GM18907 (cell line): Measurements from ENCODE around the gene EPHB3.

Experiments used
- ATAC-seq: cut with Tn5 transposase; IDR thresholded peaks from one replicate; pipeline ENCODE4 v1.9.1; 2021; ENCODE audit warnings: mild to moderate bottlenecking, moderate library complexity; ENCODE audit not compliant: unreplicated experiment

EPHB3 gene

GRCh38 chr3:184563561-184563925 is 2.0 kb downstream of the EPHB3 start:
- ATAC-seq = no peak

GRCh38 chr3:184563941-184564684 is 2.5 kb downstream of the EPHB3 start:
- ATAC-seq = no peak

- no peak for ATAC-seq
Measured at GRCh38 chr3:184564685-184565385, 3.2 kb downstream of the EPHB3 start.

- no peak for ATAC-seq
Measured at GRCh38 chr3:184565421-184566211, 4.0 kb downstream of the EPHB3 start.

- no peak for ATAC-seq
Measured at GRCh38 chr3:184566441-184567414, 5.1 kb downstream of the EPHB3 start.

GRCh38 chr3:184567946-184568559 is 6.5 kb downstream of the EPHB3 start:
- no peak for ATAC-seq

- no peak for ATAC-seq
Measured at GRCh38 chr3:184568560-184568923, 7.0 kb downstream of the EPHB3 start.

GRCh38 chr3:184568924-184569829 is 7.6 kb downstream of the EPHB3 start:
- no peak for ATAC-seq

GRCh38 chr3:184570035-184570434 is 8.4 kb downstream of the EPHB3 start:
- no peak for ATAC-seq

GRCh38 chr3:184570489-184570888 is 8.9 kb downstream of the EPHB3 start:
- no peak for ATAC-seq

- no peak for ATAC-seq
Measured at GRCh38 chr3:184571750-184572377, 10.3 kb downstream of the EPHB3 start.

GRCh38 chr3:184572633-184573270 is 11.2 kb downstream of the EPHB3 start:
- ATAC-seq = no peak

GRCh38 chr3:184574515-184575417 is 13.2 kb downstream of the EPHB3 start:
- ATAC-seq = no peak

GRCh38 chr3:184575701-184576100 is 14.1 kb downstream of the EPHB3 start:
- ATAC-seq = no peak

GRCh38 chr3:184576457-184577240 is 15.1 kb downstream of the EPHB3 start:
- ATAC-seq = no peak

GRCh38 chr3:184577546-184577945 is 16.0 kb downstream of the EPHB3 start:
- no peak for ATAC-seq
